HG03159 (cell line): ENCODE measurements around the gene SLC6A3.
"Not testable (repeated sequence)": the region's sequence is repeated elsewhere in the genome, so short reads cannot be mapped to it uniquely, and the experiment has no call there.

ENCODE experiments used
- ATAC-seq: cut with Tn5 transposase; IDR thresholded peaks from one replicate; pipeline ENCODE4 v1.9.1; 2021; ENCODE audit warnings: mild to moderate bottlenecking, moderate library complexity; ENCODE audit not compliant: unreplicated experiment

SLC6A3 gene

GRCh38 chr5:1478271-1479035, 33.2 kb upstream of the SLC6A3 start:
- ATAC-seq = no peak

DNA sequence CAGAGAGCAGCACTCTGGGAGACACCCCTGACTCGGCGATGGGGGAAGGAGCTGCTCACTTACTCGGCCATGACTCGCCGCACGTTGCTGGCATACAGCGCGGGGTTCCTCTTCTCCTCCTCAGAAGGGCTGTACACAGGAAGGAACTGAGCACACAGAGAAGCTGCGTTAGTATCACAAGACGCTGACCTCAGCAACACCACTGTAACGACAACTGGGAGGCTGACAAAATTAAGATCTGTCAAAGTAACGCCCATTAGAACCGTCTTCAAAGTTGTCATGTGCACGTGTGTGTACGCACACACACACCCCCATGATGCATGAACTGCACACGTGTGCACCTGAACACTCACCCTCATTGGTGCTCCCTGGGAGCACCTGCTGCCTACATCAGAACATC, 32.1 kb upstream of the SLC6A3 start:
- ATAC-seq = no peak

DNA sequence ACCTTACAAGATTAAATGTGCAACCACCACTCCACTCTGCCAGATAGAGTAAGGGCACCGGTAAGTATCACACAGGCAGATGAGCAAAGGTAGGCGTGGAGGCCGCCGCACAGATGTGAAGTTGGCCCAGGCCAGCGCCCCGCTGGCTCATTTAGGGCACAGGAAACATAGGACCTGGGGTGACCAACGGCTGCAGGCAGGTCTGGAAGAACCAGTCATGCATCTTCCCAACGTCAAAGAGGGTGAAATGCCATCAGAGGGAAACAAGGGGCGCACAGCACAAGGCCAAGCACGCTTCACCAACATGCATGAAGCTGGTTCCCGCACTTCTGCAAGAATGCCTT, 31.7 kb upstream of the SLC6A3 start:
- no peak for ATAC-seq

GRCh38 chr5:1476181-1476966, 31.1 kb upstream of the SLC6A3 start:
- no peak for ATAC-seq

DNA sequence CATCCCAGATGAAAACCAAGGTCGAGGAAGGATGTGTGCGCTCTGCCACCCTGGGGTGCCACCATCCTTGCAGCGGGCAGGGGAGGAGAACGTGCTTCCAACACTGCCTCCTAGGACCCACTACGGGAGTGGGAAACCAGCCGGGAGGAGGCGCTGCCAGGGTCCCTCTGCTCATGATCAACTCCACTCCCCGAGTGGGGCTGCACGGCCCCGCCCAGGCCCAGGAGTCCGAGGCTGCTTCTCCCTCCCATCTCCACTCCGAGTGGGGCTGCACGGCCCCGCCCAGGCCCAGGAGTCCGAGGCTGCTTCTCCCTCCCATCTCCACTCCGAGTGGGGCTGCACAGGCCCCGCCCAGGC, 30.3 kb upstream of the SLC6A3 start:
- ATAC-seq = not testable (repeated sequence)

- no peak for ATAC-seq
Observed at GRCh38 chr5:1474866-1475543, 29.8 kb upstream of the SLC6A3 start.

DNA sequence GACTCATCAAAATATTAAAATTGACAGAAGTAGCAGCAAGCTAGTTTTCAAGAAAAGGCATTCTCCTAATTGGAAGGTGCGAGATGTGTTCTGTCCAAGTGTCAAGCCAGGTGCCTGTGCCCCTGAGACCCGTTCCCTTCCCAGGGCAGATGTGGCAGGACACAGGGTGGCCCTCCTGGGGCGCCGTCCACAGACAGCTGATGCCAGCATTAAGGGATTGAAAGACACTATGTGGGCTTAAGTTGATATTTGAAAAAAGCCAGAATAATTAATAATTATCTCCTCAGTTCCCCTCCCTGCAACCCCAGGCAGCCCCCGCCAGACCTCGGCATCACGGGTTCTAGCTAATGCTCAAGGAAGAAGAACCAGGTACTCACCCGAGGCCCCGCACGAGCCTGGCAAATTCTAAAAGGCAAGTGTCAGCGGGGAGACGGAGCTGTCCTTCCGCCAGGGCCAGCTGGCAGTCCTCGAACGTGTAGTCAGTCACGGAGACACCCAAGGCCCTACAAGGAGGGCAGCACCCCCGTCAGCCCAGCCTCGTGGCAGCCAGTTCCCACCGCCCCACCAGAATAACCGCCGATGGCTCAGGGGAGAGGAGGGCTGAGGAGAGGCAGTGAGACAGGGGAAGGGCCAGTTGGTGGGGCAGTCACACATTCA, 29.1 kb upstream of the SLC6A3 start:
- ATAC-seq = no peak

- no peak for ATAC-seq
Observed at GRCh38 chr5:1473746-1474145, 28.5 kb upstream of the SLC6A3 start.

GRCh38 chr5:1472964-1473628, 27.9 kb upstream of the SLC6A3 start:
- no peak for ATAC-seq

DNA sequence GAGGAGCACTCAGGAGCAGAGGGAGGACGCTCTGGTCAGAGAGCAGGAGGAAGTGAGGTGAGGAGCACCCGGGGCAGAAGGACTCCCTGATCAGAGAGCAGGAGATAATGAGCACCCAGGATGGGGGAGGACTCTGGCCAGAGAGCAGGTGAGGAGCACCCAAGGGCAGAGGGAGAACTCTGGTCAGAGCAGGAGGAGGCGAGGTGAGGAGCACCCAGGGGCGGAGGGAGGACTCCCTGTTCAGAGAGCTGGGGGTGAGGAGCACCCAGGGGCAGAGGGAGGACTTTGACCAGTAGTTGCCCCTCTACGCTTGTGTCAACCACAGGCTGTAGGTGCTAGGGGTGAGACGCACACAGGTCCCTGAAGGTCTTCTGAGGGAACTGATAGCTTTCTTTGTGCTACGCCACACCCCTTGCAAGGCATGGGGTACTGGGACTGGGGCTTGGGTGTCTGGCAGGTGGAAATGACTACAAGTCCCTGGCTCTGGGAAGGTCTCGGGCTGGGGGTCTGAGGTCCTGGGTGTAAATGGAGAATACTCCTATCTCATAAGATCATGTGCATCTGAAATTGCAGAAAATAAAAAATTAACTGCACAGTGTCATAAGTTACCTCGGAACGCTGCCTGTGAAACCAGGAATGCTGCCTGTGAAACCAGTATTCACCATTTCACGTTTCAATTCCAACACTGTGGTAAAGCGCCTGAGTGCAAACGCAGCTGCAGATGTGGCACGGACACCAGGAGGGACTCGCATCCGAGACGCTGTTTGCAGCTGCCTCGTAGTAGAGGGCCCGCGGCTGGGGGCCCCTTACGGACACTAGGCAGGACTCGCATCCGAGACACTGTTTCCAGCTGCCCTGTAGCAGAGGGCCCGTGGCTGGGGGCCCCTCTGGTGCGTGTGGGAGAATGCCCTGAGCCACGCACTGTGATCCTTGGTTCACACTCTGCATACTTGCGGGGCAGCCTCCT, 27.0 kb upstream of the SLC6A3 start:
- no peak for ATAC-seq

- no peak for ATAC-seq
Observed at GRCh38 chr5:1471240-1471853, 26.1 kb upstream of the SLC6A3 start.

- ATAC-seq = no peak
Observed at GRCh38 chr5:1470762-1471211, 25.5 kb upstream of the SLC6A3 start.

GRCh38 chr5:1468629-1469527, 23.6 kb upstream of the SLC6A3 start:
- ATAC-seq = no peak

DNA sequence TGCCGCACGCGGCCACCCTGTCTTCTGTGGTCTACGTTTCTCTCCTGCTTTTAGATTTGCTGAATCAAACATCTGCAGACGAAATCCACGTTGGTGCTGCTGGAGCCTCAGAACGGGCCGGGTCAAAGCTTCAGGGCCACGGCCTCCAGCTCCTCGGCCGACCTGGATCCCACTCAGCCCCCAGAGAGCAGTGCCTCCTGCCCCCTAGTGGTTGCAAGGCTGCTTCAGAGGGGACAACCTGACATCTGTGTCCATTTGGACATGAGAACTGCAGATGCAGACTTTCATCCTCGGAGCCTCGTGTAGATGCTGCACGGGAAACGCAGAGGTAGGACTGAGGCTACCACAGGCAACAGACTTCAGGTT, 23.0 kb upstream of the SLC6A3 start:
- ATAC-seq = no peak

DNA sequence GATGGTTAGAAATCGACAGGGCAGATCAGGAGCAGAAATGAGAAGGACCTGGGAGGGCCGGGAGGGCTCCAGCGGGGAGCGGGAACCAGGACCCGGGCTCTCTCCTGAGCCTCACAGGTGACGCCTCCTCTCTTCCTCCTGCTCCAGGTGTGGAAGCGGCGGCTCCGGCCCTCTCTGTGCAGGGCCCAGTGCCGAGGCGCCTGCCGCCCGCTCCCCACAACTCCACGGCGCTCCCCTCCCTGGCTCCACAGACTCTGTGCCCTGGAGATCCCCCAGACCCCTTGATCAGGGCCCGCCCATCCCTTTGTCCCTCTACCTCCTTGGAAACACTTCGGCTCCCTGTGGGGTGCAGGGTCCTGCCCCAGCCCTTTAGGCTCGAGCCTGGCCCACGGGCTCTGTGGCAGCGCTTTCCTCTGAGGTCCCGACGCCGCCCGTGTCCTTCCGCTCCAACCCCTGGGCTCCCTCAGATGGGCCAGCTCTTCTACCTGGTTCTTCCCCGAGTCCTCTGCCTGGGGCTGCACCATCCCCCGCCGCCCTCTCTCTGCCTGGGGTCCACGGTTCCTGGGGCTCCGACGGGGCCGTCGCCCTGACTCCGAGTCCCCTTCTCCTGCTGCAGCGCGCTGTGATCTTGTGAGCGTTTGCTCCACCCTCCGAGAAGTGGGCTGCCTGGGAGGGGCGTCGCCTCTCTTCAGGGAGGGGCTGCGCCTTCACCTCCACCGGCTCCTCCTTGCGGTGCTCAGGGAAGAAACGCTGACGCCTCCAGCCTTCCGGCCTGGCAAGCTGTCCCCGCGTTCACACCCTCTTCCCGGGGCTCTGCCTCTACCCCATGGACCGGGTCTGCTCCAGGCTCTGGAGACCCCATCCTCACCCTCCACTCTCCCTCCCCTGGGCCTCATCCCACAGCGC, 22.4 kb upstream of the SLC6A3 start:
- no peak for ATAC-seq

DNA sequence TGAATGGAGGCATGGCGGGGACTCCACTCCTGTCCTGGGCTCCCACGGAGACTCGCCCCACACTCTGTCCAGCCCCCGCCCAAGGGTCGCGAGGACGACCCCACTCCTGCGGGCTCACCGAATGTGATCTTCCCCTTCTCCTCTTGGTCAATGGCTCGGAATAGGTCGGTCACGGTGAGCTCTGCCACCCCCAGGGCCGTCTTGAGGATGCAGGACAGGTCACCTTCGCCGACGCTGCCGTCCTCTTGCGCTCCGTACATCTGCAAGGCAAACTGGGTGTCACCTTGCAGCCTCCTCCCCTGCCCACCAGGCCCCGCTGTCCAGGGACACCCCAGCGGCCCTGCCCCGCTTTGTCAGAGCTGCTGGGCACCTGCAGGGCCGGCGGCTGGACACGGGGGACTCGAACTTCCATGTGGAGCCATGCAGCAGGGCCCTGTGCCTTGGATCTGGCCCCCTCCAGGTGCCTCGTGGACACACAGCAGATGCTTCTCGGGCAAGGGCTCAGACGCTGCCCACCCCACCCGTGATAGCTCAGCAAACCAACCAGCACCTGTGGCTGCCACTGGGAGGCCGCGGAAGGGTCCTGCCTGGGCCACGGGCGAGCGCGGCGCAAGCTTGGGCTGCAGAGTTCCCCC, 21.5 kb upstream of the SLC6A3 start:
- no peak for ATAC-seq

GRCh38 chr5:1465966-1466471, 20.8 kb upstream of the SLC6A3 start:
- no peak for ATAC-seq
